PC-9 (cell line): Measurements from ENCODE around the gene HABP2.

ENCODE experiments used
- EZH2 ChIP-seq: fragments of 200-600 bp; sonication (generic); IDR thresholded peaks from 2 replicates; pipeline ENCODE4 v1.8.0; 2017; ENCODE audit warnings: antibody characterized with exemption, low read depth
- TF ChIP-seq, protein P1 (sequence below): fragments of 200-600 bp; sonication (generic); conservative IDR thresholded peaks from 2 replicates; pipeline ENCODE4 v1.6.1; 2017; ENCODE audit warnings: mixed run types, antibody characterized with exemption, mild to moderate bottlenecking, moderate library complexity

DNA sequence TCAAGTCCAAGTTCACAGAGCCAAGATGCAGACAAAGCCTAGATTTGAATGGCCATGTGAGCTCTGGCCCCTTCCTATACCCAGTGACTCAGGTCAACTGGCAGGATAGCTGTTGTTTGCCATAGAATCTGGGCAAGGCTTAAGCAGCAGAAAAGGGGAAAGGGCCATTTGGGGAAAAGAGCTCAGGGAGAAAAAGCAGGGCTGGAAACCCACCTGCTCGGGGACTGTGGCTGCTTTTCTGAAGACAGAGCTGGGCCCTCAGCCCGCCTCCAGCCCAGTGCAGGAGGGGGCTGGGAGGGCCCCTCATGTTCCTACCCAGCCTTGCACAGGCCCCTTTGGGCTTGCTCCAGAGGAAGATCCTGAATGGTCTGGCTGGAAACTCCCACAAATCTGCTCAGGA lies 32.6 kb upstream of the HABP2 start:
- TF ChIP-seq, protein P1, sequence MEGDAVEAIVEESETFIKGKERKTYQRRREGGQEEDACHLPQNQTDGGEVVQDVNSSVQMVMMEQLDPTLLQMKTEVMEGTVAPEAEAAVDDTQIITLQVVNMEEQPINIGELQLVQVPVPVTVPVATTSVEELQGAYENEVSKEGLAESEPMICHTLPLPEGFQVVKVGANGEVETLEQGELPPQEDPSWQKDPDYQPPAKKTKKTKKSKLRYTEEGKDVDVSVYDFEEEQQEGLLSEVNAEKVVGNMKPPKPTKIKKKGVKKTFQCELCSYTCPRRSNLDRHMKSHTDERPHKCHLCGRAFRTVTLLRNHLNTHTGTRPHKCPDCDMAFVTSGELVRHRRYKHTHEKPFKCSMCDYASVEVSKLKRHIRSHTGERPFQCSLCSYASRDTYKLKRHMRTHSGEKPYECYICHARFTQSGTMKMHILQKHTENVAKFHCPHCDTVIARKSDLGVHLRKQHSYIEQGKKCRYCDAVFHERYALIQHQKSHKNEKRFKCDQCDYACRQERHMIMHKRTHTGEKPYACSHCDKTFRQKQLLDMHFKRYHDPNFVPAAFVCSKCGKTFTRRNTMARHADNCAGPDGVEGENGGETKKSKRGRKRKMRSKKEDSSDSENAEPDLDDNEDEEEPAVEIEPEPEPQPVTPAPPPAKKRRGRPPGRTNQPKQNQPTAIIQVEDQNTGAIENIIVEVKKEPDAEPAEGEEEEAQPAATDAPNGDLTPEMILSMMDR, result no peak
- no peak for TF ChIP-seq EZH2
